Keratinocyte (primary cell): ENCODE measurements around the gene NPLOC4. TPM values are rescaled to one million over a fixed set of nuclear protein-coding genes. Genes with fewer than 3 reads are reported as not detected.

ENCODE experiments used
- DNase-seq: peaks from one replicate; pipeline ENCODE4 v3.0.0-alpha.2; 2011; ENCODE audit warnings: low read depth, missing footprints, low spot score
- FAIRE-seq: peaks from 2 replicates; lab custom pipeline; 2011; peaks lifted over from hg19 to GRCh38; lab: Jason Lieb, UNC
- H2AFZ ChIP-seq: 2 replicates; pipeline ENCODE4 v1.6.0; 2012; ENCODE audit warnings: low read length, control low read depth, inconsistent platforms; ENCODE audit not compliant: control insufficient read depth
- H3K27ac ChIP-seq: 2 replicates; pipeline ENCODE4 v1.5.1; 2011; ENCODE audit warnings: low read length; ENCODE audit not compliant: control insufficient read depth, insufficient read depth
- H3K27me3 ChIP-seq: 3 replicates; pipeline ENCODE4 v1.6.0; 2011; ENCODE audit warnings: low read length; ENCODE audit not compliant: control insufficient read depth, insufficient read depth; ENCODE audit errors: extremely low read depth
- H3K36me3 ChIP-seq, 2 experiments: 2 replicates in 1 of 2; 3 replicates in 1 of 2; pipeline ENCODE4 v1.5.1; 2011; ENCODE audit warnings: low read length in 2 of 2, mild to moderate bottlenecking in 1 of 2; ENCODE audit not compliant: control insufficient read depth in 2 of 2, insufficient read depth in 2 of 2; ENCODE audit errors: extremely low read depth in 1 of 2
- H3K4me1 ChIP-seq: 3 replicates; pipeline ENCODE4 v1.5.1; 2011; ENCODE audit warnings: low read length; ENCODE audit not compliant: control insufficient read depth, insufficient read depth; ENCODE audit errors: extremely low read depth
- H3K4me2 ChIP-seq: 3 replicates; pipeline ENCODE4 v1.6.0; 2011; ENCODE audit warnings: low read depth, low read length; ENCODE audit not compliant: control insufficient read depth, insufficient read depth; ENCODE audit errors: extremely low read depth
- H3K4me3 ChIP-seq, 3 experiments: fragments of 200-600 bp in 1 of 3; sonication (generic) in 1 of 3; 2 replicates in 2 of 3; 3 replicates in 1 of 3; pipeline ENCODE4 v1.5.1; 2011 to 2016; ENCODE audit warnings: low read length in 3 of 3, mild to moderate bottlenecking in 3 of 3, control low read depth in 2 of 3, inconsistent platforms in 1 of 3, low read depth in 1 of 3, mixed read lengths in 1 of 3, mixed run types in 1 of 3, moderate library complexity in 1 of 3; ENCODE audit not compliant: control insufficient read depth in 2 of 3, insufficient read depth in 2 of 3; ENCODE audit errors: extremely low read depth in 1 of 3
- H3K79me2 ChIP-seq: 2 replicates; pipeline ENCODE4 v1.6.0; 2012; ENCODE audit warnings: low read length; ENCODE audit not compliant: control insufficient read depth, insufficient read depth
- H3K9ac ChIP-seq: 3 replicates; pipeline ENCODE4 v1.6.0; 2011; ENCODE audit warnings: low read length; ENCODE audit not compliant: control insufficient read depth, insufficient read depth; ENCODE audit errors: extremely low read depth
- H3K9me1 ChIP-seq: 3 replicates; pipeline ENCODE4 v1.6.0; 2011; ENCODE audit warnings: low read length; ENCODE audit not compliant: control insufficient read depth, insufficient read depth; ENCODE audit errors: extremely low read depth
- H3K9me3 ChIP-seq: 2 replicates; pipeline ENCODE4 v1.5.1; 2012; ENCODE audit warnings: low read depth, low read length; ENCODE audit not compliant: control insufficient read depth
- H4K20me1 ChIP-seq: 3 replicates; pipeline ENCODE4 v1.6.0; 2011; ENCODE audit warnings: low read length; ENCODE audit not compliant: control insufficient read depth, insufficient read depth; ENCODE audit errors: extremely low read depth
- EZH2 ChIP-seq: IDR thresholded peaks from one replicate; pipeline ENCODE4 v1.6.1; 2012; ENCODE audit warnings: inconsistent platforms, mild to moderate bottlenecking, low read length, moderate library complexity
- dilution Hi-C: fragments of 300-500 bp; cut with MboI; formaldehyde crosslinking; loops from one replicate; pipeline ENCODE4 v1.7.0; 2020; ENCODE audit warnings: low sequenced_read_pairs; ENCODE audit not compliant: extremely low pct_ligation_motif_present
- polyA plus RNA-seq, 5 experiments: library from polyadenylated mRNA; depleted of rRNA in 3 of 5; stranded (reverse) in 3 of 5; stranded (forward) in 1 of 5; unstranded in 1 of 5; fragments of >200 nt; gene quantifications; 1 replicate in 1 of 5; 2 replicates in 3 of 5; 3 replicates in 1 of 5; pipeline versions ENCODE4 v1.2.1 to v1.2.3, GENCODE V29; 2011 to 2012; ENCODE audit warnings: missing spikeins in 2 of 5, low read depth in 1 of 5, low replicate concordance in 1 of 5
- TF ChIP-seq, protein P1 (sequence below), 3 experiments: IDR thresholded peaks in 1 of 3; conservative IDR thresholded peaks in 1 of 3; optimal IDR thresholded peaks in 1 of 3; 2 replicates in 2 of 3; 3 replicates in 1 of 3; pipeline versions ENCODE3 to v1.5.1; 2011; ENCODE audit warnings: low read length in 3 of 3, mild to moderate bottlenecking in 3 of 3, moderate library complexity in 2 of 3, control low read depth in 1 of 3, inconsistent platforms in 1 of 3; ENCODE audit not compliant: insufficient read depth in 2 of 3; ENCODE audit errors: extremely low read depth in 1 of 3

Gene NPLOC4
- polyA plus RNA-seq, 1 donor (not counting 4 experiments of a cell fraction or from before 2014, with no cell fraction given) = 64.0 TPM

GRCh38 chr17:81536299-81537290 lies 100.3 kb downstream of the NPLOC4 start:
- TF ChIP-seq, protein P1, sequence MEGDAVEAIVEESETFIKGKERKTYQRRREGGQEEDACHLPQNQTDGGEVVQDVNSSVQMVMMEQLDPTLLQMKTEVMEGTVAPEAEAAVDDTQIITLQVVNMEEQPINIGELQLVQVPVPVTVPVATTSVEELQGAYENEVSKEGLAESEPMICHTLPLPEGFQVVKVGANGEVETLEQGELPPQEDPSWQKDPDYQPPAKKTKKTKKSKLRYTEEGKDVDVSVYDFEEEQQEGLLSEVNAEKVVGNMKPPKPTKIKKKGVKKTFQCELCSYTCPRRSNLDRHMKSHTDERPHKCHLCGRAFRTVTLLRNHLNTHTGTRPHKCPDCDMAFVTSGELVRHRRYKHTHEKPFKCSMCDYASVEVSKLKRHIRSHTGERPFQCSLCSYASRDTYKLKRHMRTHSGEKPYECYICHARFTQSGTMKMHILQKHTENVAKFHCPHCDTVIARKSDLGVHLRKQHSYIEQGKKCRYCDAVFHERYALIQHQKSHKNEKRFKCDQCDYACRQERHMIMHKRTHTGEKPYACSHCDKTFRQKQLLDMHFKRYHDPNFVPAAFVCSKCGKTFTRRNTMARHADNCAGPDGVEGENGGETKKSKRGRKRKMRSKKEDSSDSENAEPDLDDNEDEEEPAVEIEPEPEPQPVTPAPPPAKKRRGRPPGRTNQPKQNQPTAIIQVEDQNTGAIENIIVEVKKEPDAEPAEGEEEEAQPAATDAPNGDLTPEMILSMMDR (optimal IDR thresholded peaks at IDR 0.05 in 1 of 3, IDR thresholded peaks at IDR 0.05 in 1 of 3, conservative IDR thresholded peaks at IDR 0.05 in 1 of 3; ENCODE audit: extremely low read depth in 1 of 3, insufficient read depth in 2 of 3, low read length in 3 of 3) = no peak
- peak; percentile 93 for TF ChIP-seq EZH2
- Histone ChIP-seq H3K4me2 (no peak overlapping the region), H3K27me3 (peaks cover 34% of the 10 kb centered on the region), H3K36me3 (peaks cover 3 to 7% of the 10 kb centered on the region in 2 experiments), H3K27ac (no peak overlapping the region), H3K79me2 (no peaks in the 10 kb centered on the region), H3K4me1 (peaks cover 3% of the 10 kb centered on the region), H3K4me3 (no peak overlapping the region), H3K9ac (no peak overlapping the region), H4K20me1 (peaks cover 7% of the 10 kb centered on the region), H3K9me3 (no peaks in the 10 kb centered on the region), H3K9me1 (no peaks in the 10 kb centered on the region), H2AFZ (no peak overlapping the region)
- dilution Hi-C loops = no loop called here
- DNase-seq = no peak
- no peak for FAIRE-seq

GRCh38 chr17:81535480-81536298 lies 101.2 kb downstream of the NPLOC4 start:
- DNase-seq (no peak), FAIRE-seq (no peak)
- peaks cover 3% of the 10 kb centered on the region for H3K4me1 ChIP-seq
- H3K79me2 ChIP-seq = no peaks in the 10 kb centered on the region
- H3K36me3 ChIP-seq = peaks cover 2 to 3% of the 10 kb centered on the region in 2 experiments
- H4K20me1 ChIP-seq = peaks cover 7% of the 10 kb centered on the region
- TF ChIP-seq EZH2 = no peak
- TF ChIP-seq, protein P1 (optimal IDR thresholded peaks at IDR 0.05 in 1 of 3, IDR thresholded peaks at IDR 0.05 in 1 of 3, conservative IDR thresholded peaks at IDR 0.05 in 1 of 3; ENCODE audit: extremely low read depth in 1 of 3, insufficient read depth in 2 of 3, low read length in 3 of 3) = no peak
- H3K4me3 ChIP-seq = no peak overlapping the region
- H3K9me1 ChIP-seq = no peaks in the 10 kb centered on the region
- H3K9me3 ChIP-seq = peaks cover 2% of the 10 kb centered on the region
- H3K27me3 ChIP-seq = peaks cover 34% of the 10 kb centered on the region
- dilution Hi-C loops = no loop called here
- no peak overlapping the region for H3K9ac ChIP-seq
- H3K27ac ChIP-seq = no peak overlapping the region
- H2AFZ ChIP-seq = no peak overlapping the region
- H3K4me2 ChIP-seq = no peak overlapping the region
